B cell (primary cell): ENCODE data around the gene ZNF253. TPM values are rescaled to one million over a fixed set of nuclear protein-coding genes. Genes with fewer than 3 reads are reported as not detected.
"Not testable (repeated sequence)": the region's sequence is repeated elsewhere in the genome, so short reads cannot be mapped to it uniquely, and the experiment has no call there.

Experiments used
- ATAC-seq: fragments of 200-7000 bp; cut with Tn5 transposase; one replicate; pipeline ENCODE4 v1.10.0; 2021; ENCODE audit warnings: low read depth, mild to moderate bottlenecking, moderate number of reproducible peaks, moderate library complexity
- CTCF ChIA-PET: fragments of 350-600 bp; sonication (Branson Sonifier 250); formaldehyde crosslinking; loops from one replicate; lab custom pipeline; 2021; ENCODE audit warnings: antibody characterized with exemption, inconsistent platforms; lab: Charles Lee
- POLR2A ChIA-PET: fragments of 350-600 bp; sonication (Branson Sonifier 250); formaldehyde crosslinking; loops from one replicate; lab custom pipeline; 2021; ENCODE audit warnings: antibody characterized with exemption; lab: Charles Lee
- DNase-seq: peaks from one replicate; pipeline ENCODE4 v3.0.0; 2013
- H2AFZ ChIP-seq: 2 replicates; pipeline ENCODE4 v1.6.1; 2012; ENCODE audit warnings: mild to moderate bottlenecking, low read depth, low read length; ENCODE audit not compliant: insufficient read depth, poor library complexity, severe bottlenecking
- H3K27ac ChIP-seq, 2 donors: 1 replicate in 1 of 2; 2 replicates in 1 of 2; pipeline ENCODE4 v1.5.1; 2012 to 2013; ENCODE audit warnings: low read length in 2 of 2, mild to moderate bottlenecking in 2 of 2, moderate library complexity in 1 of 2
- H3K27me3 ChIP-seq, 4 experiments: fragments of 200-600 bp in 1 of 4; sonication (generic) in 1 of 4; replicated peaks in 1 of 4; 1 replicate in 2 of 4; 2 replicates in 2 of 4; pipeline versions ENCODE4 v1.6.1 to v1.7.0; 2013 to 2016; ENCODE audit warnings: low read length in 3 of 4, mild to moderate bottlenecking in 2 of 4, mixed read lengths in 1 of 4, moderate library complexity in 1 of 4; ENCODE audit not compliant: insufficient read depth in 4 of 4, control insufficient read depth in 3 of 4; ENCODE audit errors: control extremely low read depth in 1 of 4
- H3K36me3 ChIP-seq, 2 experiments: replicated peaks in 1 of 2; 1 replicate in 1 of 2; 2 replicates in 1 of 2; pipeline versions ENCODE4 v1.6.1 to v1.7.1; 2013; ENCODE audit warnings: low read length in 1 of 2; ENCODE audit not compliant: insufficient read depth in 2 of 2, control insufficient read depth in 1 of 2; ENCODE audit errors: control extremely low read depth in 1 of 2, extremely low read depth in 1 of 2
- H3K4me1 ChIP-seq, 2 donors: fragments of 200-600 bp in 1 of 2; sonication (generic) in 1 of 2; 1 replicate in 1 of 2; 2 replicates in 1 of 2; pipeline versions ENCODE4 v1.5.1 to v1.6.1; 2013 to 2017; ENCODE audit warnings: low read length in 2 of 2; ENCODE audit not compliant: control insufficient read depth in 2 of 2, insufficient read depth in 2 of 2
- H3K4me2 ChIP-seq: replicated peaks from 2 replicates; pipeline ENCODE3; 2012; ENCODE audit warnings: mild to moderate bottlenecking, low read depth, low read length; ENCODE audit not compliant: poor library complexity, severe bottlenecking
- H3K4me3 ChIP-seq, 5 experiments: fragments of 200-600 bp in 1 of 5; sonication (generic) in 1 of 5; 1 replicate in 3 of 5; 2 replicates in 2 of 5; pipeline versions ENCODE4 v1.5.1 to v1.7.0; 2011 to 2016; ENCODE audit warnings: low read length in 4 of 5, mild to moderate bottlenecking in 4 of 5, low read depth in 2 of 5, control low read depth in 1 of 5, moderate library complexity in 1 of 5; ENCODE audit not compliant: insufficient read depth in 1 of 5; ENCODE audit errors: control extremely low read depth in 1 of 5, extremely low read depth in 1 of 5
- H3K79me2 ChIP-seq: fragments of 200-600 bp; sonication (generic); one replicate; pipeline ENCODE4 v1.6.0; 2016; ENCODE audit warnings: low read length; ENCODE audit not compliant: control insufficient read depth, insufficient read depth
- H3K9ac ChIP-seq: fragments of 200-600 bp; sonication (generic); 2 replicates; pipeline ENCODE4 v1.6.1; 2017; ENCODE audit warnings: mild to moderate bottlenecking, low read length, moderate library complexity
- H3K9me3 ChIP-seq, 3 donors: one replicate each; pipeline versions ENCODE4 v1.6.1 to v1.7.1; 2013; ENCODE audit warnings: low read length in 2 of 3; ENCODE audit not compliant: control insufficient read depth in 2 of 3, insufficient read depth in 1 of 3; ENCODE audit errors: control extremely low read depth in 1 of 3
- H4K20me1 ChIP-seq: 2 replicates; pipeline ENCODE4 v1.6.0; 2012; ENCODE audit warnings: mild to moderate bottlenecking, low read length; ENCODE audit not compliant: insufficient read depth, control insufficient read depth, poor library complexity, severe bottlenecking
- H3K27ac Mint-ChIP-seq: one replicate; pipeline ENCODE4 v1.8.0; 2021; ENCODE audit warnings: mixed read lengths
- H3K27me3 Mint-ChIP-seq: one replicate; pipeline ENCODE4 v1.8.0; 2021; ENCODE audit warnings: mixed read lengths
- H3K4me1 Mint-ChIP-seq: one replicate; pipeline ENCODE4 v1.8.0; 2021; ENCODE audit warnings: mixed read lengths
- H3K4me3 Mint-ChIP-seq: one replicate; pipeline ENCODE4 v1.8.0; 2021; ENCODE audit warnings: mixed read lengths
- H3K9me3 Mint-ChIP-seq: one replicate; pipeline ENCODE4 v1.8.0; 2022; ENCODE audit warnings: mixed read lengths; ENCODE audit not compliant: insufficient read depth
- CTCF ChIP-seq: fragments of 200-600 bp; IDR thresholded peaks from one replicate; pipeline ENCODE4 v1.8.0; 2022; ENCODE audit warnings: antibody characterized with exemption, mild to moderate bottlenecking
- EZH2 ChIP-seq: IDR thresholded peaks from 2 replicates; pipeline ENCODE4 v1.6.1; 2012; ENCODE audit warnings: borderline replicate concordance, low read depth, mild to moderate bottlenecking, moderate library complexity, low read length; ENCODE audit not compliant: insufficient read depth, poor library complexity, severe bottlenecking
- WGBS: methylation state at CpG from one replicate; pipeline ENCODE4 v1.1.5; 2013; ENCODE audit warnings: missing lambda C conversion rate; ENCODE audit not compliant: insufficient coverage; 5-methylcytosine and 5-hydroxymethylcytosine counted together
- intact Hi-C: fragments of 100-400 bp; cut with micrococcal nuclease; formaldehyde crosslinking; loops from one replicate; pipeline ENCODE4 v1.10.0; 2022
- polyA plus RNA-seq: library from polyadenylated mRNA; depleted of rRNA; stranded (reverse); fragments of >200 nt; gene quantifications from 2 replicates; pipeline ENCODE4 v1.2.3, GENCODE V29; 2012
- total RNA-seq, 2 donors: library from RNA; stranded (reverse); fragments of 120-200 nt in 1 of 2; gene quantifications; 1 replicate in 1 of 2; 2 replicates in 1 of 2; pipeline versions ENCODE4 v1.2.3 to v1.2.4, GENCODE V29; 2013 to 2022

Gene ZNF253
- total and polyA plus RNA-seq, 2 donors (not counting 1 experiment from before 2014, with no cell fraction given): 5.5 to 28.6 TPM

- Mint-ChIP-seq H3K4me3 (no peak overlapping the region), H3K27me3 (no peaks in the 10 kb centered on the region), H3K9me3 (no peaks in the 10 kb centered on the region), H3K27ac (no peak overlapping the region), H3K4me1 (peaks cover under 1% of the 10 kb centered on the region)
- H3K27me3 ChIP-seq: no peaks in the 10 kb centered on the region
- no peak for TF ChIP-seq CTCF
- TF ChIP-seq EZH2: no peak
- no peak for ATAC-seq
- H4K20me1 ChIP-seq: no peaks in the 10 kb centered on the region
- H3K27ac ChIP-seq: no peak overlapping the region
- H3K79me2 ChIP-seq: peaks cover 4% of the 10 kb centered on the region
- no peak overlapping the region for H3K4me2 ChIP-seq
- intact Hi-C loops: no loop called here
- no peak for DNase-seq
- no peaks in the 10 kb centered on the region for H3K4me1 ChIP-seq
- no peak overlapping the region for H3K9ac ChIP-seq
- H3K4me3 ChIP-seq: no peak overlapping the region
- ChIA-PET CTCF (no interaction called here), POLR2A (no interaction called here)
- peaks cover 0 to 2% of the 10 kb centered on the region in 2 experiments for H3K36me3 ChIP-seq
- no peak overlapping the region for H2AFZ ChIP-seq
- peaks cover 0 to 4% (median 3%) of the 10 kb centered on the region in 3 donors for H3K9me3 ChIP-seq
- WGBS: no CpG with 5 or more reads among the region's 3 CpGs
These were observed 48.9 kb downstream of the ZNF253 start for GRCh38 chr19:19914596-19914995.

GRCh38 chr19:19930417-19930816 is 64.7 kb downstream of the ZNF253 start:
- H3K4me3 Mint-ChIP-seq, H4K20me1 ChIP-seq, H3K4me2 ChIP-seq, H3K79me2 ChIP-seq, H3K9ac ChIP-seq, H3K27me3 ChIP-seq, intact Hi-C loops, H3K4me3 ChIP-seq, ATAC-seq, H3K27ac ChIP-seq, H2AFZ ChIP-seq, CTCF ChIA-PET, H3K27me3 Mint-ChIP-seq, H3K27ac Mint-ChIP-seq, H3K4me1 ChIP-seq, H3K4me1 Mint-ChIP-seq: not testable (repeated sequence)
- Histone ChIP-seq H3K9me3 (peaks cover 18 to 45% (median 43%) of the 10 kb centered on the region in 3 donors), H3K36me3 (peaks cover 7 to 24% of the 10 kb centered on the region in 2 experiments)
- peaks cover 22% of the 10 kb centered on the region for H3K9me3 Mint-ChIP-seq
- WGBS: 95% methylated on average over 5 of the region's 7 CpGs
- peak; percentile 12 for DNase-seq
- POLR2A ChIA-PET: interaction anchor here (1.0 kb wide), 1 partner anchor 197 kb away, joined by 4 read pairs; no protein-coding TSS in a partner anchor

GRCh38 chr19:19933432-19934314 is 68.0 kb downstream of the ZNF253 start:
- H4K20me1 ChIP-seq, H3K27me3 Mint-ChIP-seq, H3K27ac Mint-ChIP-seq, H3K4me3 ChIP-seq, H3K4me2 ChIP-seq, H3K27me3 ChIP-seq, H3K9ac ChIP-seq, ATAC-seq, H3K27ac ChIP-seq, intact Hi-C loops, DNase-seq, CTCF ChIA-PET, H2AFZ ChIP-seq, POLR2A ChIA-PET, H3K79me2 ChIP-seq, H3K4me3 Mint-ChIP-seq: not testable (repeated sequence)
- peaks cover 8 to 14% of the 10 kb centered on the region in 2 donors for H3K4me1 ChIP-seq
- H3K36me3 ChIP-seq: peaks cover 1 to 21% of the 10 kb centered on the region in 2 experiments
- H3K9me3 Mint-ChIP-seq: peaks cover 18% of the 10 kb centered on the region
- no CpG with 5 or more reads among the region's 3 CpGs for WGBS
- H3K9me3 ChIP-seq: peaks cover 12 to 73% (median 46%) of the 10 kb centered on the region in 3 donors
- H3K4me1 Mint-ChIP-seq: peaks cover 12% of the 10 kb centered on the region
